ENCODE measurements around the gene ARL13B.

The ARL13B gene

DNA sequence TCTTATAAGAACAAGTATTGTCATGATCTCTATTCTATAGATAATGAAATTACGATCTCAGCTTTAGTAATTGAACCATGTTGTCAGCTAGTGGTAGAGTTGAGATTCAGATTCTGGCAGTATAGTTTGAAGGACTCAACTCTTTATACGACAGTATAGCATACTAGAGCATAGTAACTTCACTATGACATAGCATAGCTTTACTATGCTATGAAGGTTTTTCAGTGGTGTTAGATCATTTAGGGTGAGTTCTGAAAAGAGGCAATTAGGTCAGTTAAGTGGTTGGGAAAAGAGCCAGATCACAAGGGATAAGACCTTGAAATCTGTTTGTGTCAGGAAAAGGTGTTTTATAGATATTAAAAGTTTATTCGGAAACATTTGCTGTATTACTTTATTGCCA, 40.3 kb downstream of the ARL13B start:
- H3K4me1 ChIP-seq (ENCODE audit: control insufficient read depth, low read length), result no peaks in the 10 kb centered on the region
- no peak overlapping the region for H3K27ac ChIP-seq (ENCODE audit: low read depth, low read length)
- no peak for TF ChIP-seq EZH2phosphoT487 (IDR thresholded peaks at IDR 0.05; ENCODE audit: borderline replicate concordance, low read length)
- TF ChIP-seq, protein P1, sequence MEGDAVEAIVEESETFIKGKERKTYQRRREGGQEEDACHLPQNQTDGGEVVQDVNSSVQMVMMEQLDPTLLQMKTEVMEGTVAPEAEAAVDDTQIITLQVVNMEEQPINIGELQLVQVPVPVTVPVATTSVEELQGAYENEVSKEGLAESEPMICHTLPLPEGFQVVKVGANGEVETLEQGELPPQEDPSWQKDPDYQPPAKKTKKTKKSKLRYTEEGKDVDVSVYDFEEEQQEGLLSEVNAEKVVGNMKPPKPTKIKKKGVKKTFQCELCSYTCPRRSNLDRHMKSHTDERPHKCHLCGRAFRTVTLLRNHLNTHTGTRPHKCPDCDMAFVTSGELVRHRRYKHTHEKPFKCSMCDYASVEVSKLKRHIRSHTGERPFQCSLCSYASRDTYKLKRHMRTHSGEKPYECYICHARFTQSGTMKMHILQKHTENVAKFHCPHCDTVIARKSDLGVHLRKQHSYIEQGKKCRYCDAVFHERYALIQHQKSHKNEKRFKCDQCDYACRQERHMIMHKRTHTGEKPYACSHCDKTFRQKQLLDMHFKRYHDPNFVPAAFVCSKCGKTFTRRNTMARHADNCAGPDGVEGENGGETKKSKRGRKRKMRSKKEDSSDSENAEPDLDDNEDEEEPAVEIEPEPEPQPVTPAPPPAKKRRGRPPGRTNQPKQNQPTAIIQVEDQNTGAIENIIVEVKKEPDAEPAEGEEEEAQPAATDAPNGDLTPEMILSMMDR (IDR thresholded peaks at IDR 0.05; ENCODE audit: low read depth, low read length, poor library complexity, severe bottlenecking), result no peak
- no peak overlapping the region for H3K4me2 ChIP-seq (ENCODE audit: low read length)
- H3F3A ChIP-seq (ENCODE audit: control insufficient read depth, insufficient read depth), result no peaks in the 10 kb centered on the region
- no peaks in the 10 kb centered on the region for H3K79me2 ChIP-seq (ENCODE audit: control insufficient read depth, low read length)
- H3K4me3 ChIP-seq (ENCODE audit: low read length), result no peak overlapping the region
- no peaks in the 10 kb centered on the region for H3K27me3 ChIP-seq (ENCODE audit: control insufficient read depth, low read length)
- no peaks in the 10 kb centered on the region for H4K20me1 ChIP-seq (ENCODE audit: control insufficient read depth, insufficient read depth, low read depth, low read length)
- no peaks in the 10 kb centered on the region for H3K36me3 ChIP-seq (ENCODE audit: control insufficient read depth, low read length)
- H3K9me3 ChIP-seq (ENCODE audit: control insufficient read depth, insufficient read depth, low read length), result no peaks in the 10 kb centered on the region
- no peaks in the 10 kb centered on the region for H3K9me2 ChIP-seq (replicated peaks; ENCODE audit: control insufficient read depth, low read length)

- H3K4me3 ChIP-seq (ENCODE audit: low read length), result no peak overlapping the region
- no peak for TF ChIP-seq EZH2phosphoT487 (IDR thresholded peaks at IDR 0.05; ENCODE audit: borderline replicate concordance, low read length)
- TF ChIP-seq, protein P1 (IDR thresholded peaks at IDR 0.05; ENCODE audit: low read depth, low read length, poor library complexity, severe bottlenecking), result no peak
- H3K9me2 ChIP-seq (replicated peaks; ENCODE audit: control insufficient read depth, low read length), result no peaks in the 10 kb centered on the region
- no peak overlapping the region for H3K27ac ChIP-seq (ENCODE audit: low read depth, low read length)
- no peaks in the 10 kb centered on the region for H3K27me3 ChIP-seq (ENCODE audit: control insufficient read depth, low read length)
- H4K20me1 ChIP-seq (ENCODE audit: control insufficient read depth, insufficient read depth, low read depth, low read length), result no peaks in the 10 kb centered on the region
- no peaks in the 10 kb centered on the region for H3F3A ChIP-seq (ENCODE audit: control insufficient read depth, insufficient read depth)
- H3K36me3 ChIP-seq (ENCODE audit: control insufficient read depth, low read length), result no peaks in the 10 kb centered on the region
- H3K9me3 ChIP-seq (ENCODE audit: control insufficient read depth, insufficient read depth, low read length), result no peaks in the 10 kb centered on the region
- H3K4me1 ChIP-seq (ENCODE audit: control insufficient read depth, low read length), result no peaks in the 10 kb centered on the region
- H3K4me2 ChIP-seq (ENCODE audit: low read length), result no peak overlapping the region
- no peaks in the 10 kb centered on the region for H3K79me2 ChIP-seq (ENCODE audit: control insufficient read depth, low read length)
Observed at GRCh38 chr3:94024385-94024784, 44.4 kb downstream of the ARL13B start.

- TF ChIP-seq, protein P1 (IDR thresholded peaks at IDR 0.05; ENCODE audit: low read depth, low read length, poor library complexity, severe bottlenecking), result no peak
- TF ChIP-seq EZH2phosphoT487 (IDR thresholded peaks at IDR 0.05; ENCODE audit: borderline replicate concordance, low read length), result no peak
- Histone ChIP-seq H3K36me3 (ENCODE audit: control insufficient read depth, low read length) (no peaks in the 10 kb centered on the region), H3K4me3 (ENCODE audit: low read length) (no peak overlapping the region), H3F3A (ENCODE audit: control insufficient read depth, insufficient read depth) (no peaks in the 10 kb centered on the region), H4K20me1 (ENCODE audit: control insufficient read depth, insufficient read depth, low read depth, low read length) (no peaks in the 10 kb centered on the region), H3K79me2 (ENCODE audit: control insufficient read depth, low read length) (no peaks in the 10 kb centered on the region), H3K9me2 (replicated peaks; ENCODE audit: control insufficient read depth, low read length) (no peaks in the 10 kb centered on the region), H3K27ac (ENCODE audit: low read depth, low read length) (no peak overlapping the region), H3K4me2 (ENCODE audit: low read length) (no peak overlapping the region), H3K4me1 (ENCODE audit: control insufficient read depth, low read length) (no peaks in the 10 kb centered on the region), H3K9me3 (ENCODE audit: control insufficient read depth, insufficient read depth, low read length) (no peaks in the 10 kb centered on the region), H3K27me3 (ENCODE audit: control insufficient read depth, low read length) (no peaks in the 10 kb centered on the region)
Observed at GRCh38 chr3:94026623-94027022, 46.7 kb downstream of the ARL13B start.

Data from DOHH2 (cell line).